RWPE2 (cell line): Measurements from ENCODE around the gene TBC1D2B.

Source experiments
- ATAC-seq: fragments of 200-7000 bp; cut with Tn5 transposase; 3 replicates; pipeline ENCODE4 v1.9.1; 2021; ENCODE audit warnings: low read depth
- DNase-seq: peaks from one replicate; pipeline ENCODE4 v3.0.0-alpha.2; 2020; ENCODE audit warnings: low spot score
- H3K27ac ChIP-seq: fragments of 450-650 bp; 2 replicates; pipeline ENCODE4 v1.5.1; 2017; ENCODE audit warnings: mild to moderate bottlenecking; ENCODE audit not compliant: poor library complexity, severe bottlenecking
- H3K27me3 ChIP-seq: fragments of 250-450 bp; sonication (Bioruptor Pico); 2 replicates; pipeline ENCODE4 v1.5.1; 2021; ENCODE audit warnings: mild to moderate bottlenecking, moderate library complexity; ENCODE audit not compliant: insufficient read depth, poor library complexity, severe bottlenecking
- H3K36me3 ChIP-seq: fragments of 250-450 bp; sonication (Bioruptor Pico); 2 replicates; pipeline ENCODE4 v1.5.1; 2020; ENCODE audit warnings: low read depth, mild to moderate bottlenecking, moderate library complexity
- H3K4me1 ChIP-seq: fragments of 250-450 bp; sonication (Bioruptor Pico); 2 replicates; pipeline ENCODE4 v1.5.1; 2021; ENCODE audit warnings: mild to moderate bottlenecking, moderate library complexity; ENCODE audit not compliant: insufficient read depth, poor library complexity, severe bottlenecking
- H3K4me3 ChIP-seq: fragments of 250-450 bp; sonication (Bioruptor Pico); 2 replicates; pipeline ENCODE4 v1.5.1; 2021; ENCODE audit warnings: mild to moderate bottlenecking, moderate library complexity; ENCODE audit not compliant: severe bottlenecking
- H3K9me3 ChIP-seq: fragments of 250-450 bp; sonication (Bioruptor Pico); 2 replicates; pipeline ENCODE4 v1.5.1; 2021; ENCODE audit warnings: mild to moderate bottlenecking, moderate library complexity; ENCODE audit not compliant: severe bottlenecking
- TF ChIP-seq, protein P1 (sequence below): fragments of 450-650 bp; IDR thresholded peaks from one replicate; pipeline ENCODE4 v1.5.1; 2017; ENCODE audit warnings: mild to moderate bottlenecking, moderate library complexity; ENCODE audit not compliant: poor library complexity, severe bottlenecking

TBC1D2B gene

DNA sequence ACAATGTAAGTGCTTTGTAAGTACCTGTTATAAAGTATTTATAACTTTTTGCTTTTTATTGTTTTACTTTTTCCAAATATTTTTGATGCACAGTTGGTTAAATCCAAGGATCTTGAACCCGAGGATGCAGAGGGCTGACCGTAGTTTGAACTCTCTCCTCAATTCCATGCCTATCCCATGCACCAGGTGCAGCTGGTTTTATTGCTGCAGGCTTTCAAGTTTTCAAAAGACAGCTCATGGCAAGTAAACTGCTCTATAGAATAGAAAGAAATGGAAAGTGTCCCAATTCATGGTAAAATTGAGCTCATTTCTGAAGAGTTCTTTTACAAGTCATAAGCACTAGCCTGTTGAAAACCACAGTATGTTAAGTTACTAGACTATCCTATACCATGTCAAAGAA lies 131.9 kb downstream of the TBC1D2B start:
- Histone ChIP-seq H3K27me3 (no peaks in the 10 kb centered on the region), H3K4me3 (no peak overlapping the region), H3K36me3 (no peaks in the 10 kb centered on the region), H3K4me1 (no peaks in the 10 kb centered on the region), H3K27ac (no peak overlapping the region), H3K9me3 (no peaks in the 10 kb centered on the region)
- TF ChIP-seq, protein P1, sequence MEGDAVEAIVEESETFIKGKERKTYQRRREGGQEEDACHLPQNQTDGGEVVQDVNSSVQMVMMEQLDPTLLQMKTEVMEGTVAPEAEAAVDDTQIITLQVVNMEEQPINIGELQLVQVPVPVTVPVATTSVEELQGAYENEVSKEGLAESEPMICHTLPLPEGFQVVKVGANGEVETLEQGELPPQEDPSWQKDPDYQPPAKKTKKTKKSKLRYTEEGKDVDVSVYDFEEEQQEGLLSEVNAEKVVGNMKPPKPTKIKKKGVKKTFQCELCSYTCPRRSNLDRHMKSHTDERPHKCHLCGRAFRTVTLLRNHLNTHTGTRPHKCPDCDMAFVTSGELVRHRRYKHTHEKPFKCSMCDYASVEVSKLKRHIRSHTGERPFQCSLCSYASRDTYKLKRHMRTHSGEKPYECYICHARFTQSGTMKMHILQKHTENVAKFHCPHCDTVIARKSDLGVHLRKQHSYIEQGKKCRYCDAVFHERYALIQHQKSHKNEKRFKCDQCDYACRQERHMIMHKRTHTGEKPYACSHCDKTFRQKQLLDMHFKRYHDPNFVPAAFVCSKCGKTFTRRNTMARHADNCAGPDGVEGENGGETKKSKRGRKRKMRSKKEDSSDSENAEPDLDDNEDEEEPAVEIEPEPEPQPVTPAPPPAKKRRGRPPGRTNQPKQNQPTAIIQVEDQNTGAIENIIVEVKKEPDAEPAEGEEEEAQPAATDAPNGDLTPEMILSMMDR: no peak
- no peak for DNase-seq
- ATAC-seq: no peak
